Motor neuron (in vitro differentiated cells): Measurements from ENCODE around the gene MRPS27. TPM values are rescaled to one million over a fixed set of nuclear protein-coding genes. Genes with fewer than 3 reads are reported as not detected.

Experiments
- ATAC-seq, 8 experiments: fragments of 200-7000 bp; cut with Tn5 transposase; replicated peaks in 6 of 8; 2 replicates each; pipeline ENCODE4 v1.8.0; 2021; ENCODE audit warnings: mild to moderate bottlenecking in 8 of 8, moderate library complexity in 8 of 8
- H3K27ac ChIP-seq, 2 donors: fragments of 250-450 bp; sonication (Bioruptor Pico); 2 replicates each; pipeline ENCODE4 v1.9.0; 2021; ENCODE audit warnings: antibody characterized with exemption in 2 of 2, mild to moderate bottlenecking in 2 of 2, moderate library complexity in 1 of 2
- H3K4me1 ChIP-seq, 2 donors: fragments of 250-450 bp; sonication (Bioruptor Pico); replicated peaks in 1 of 2; 2 replicates each; pipeline ENCODE4 v1.6.1; 2021; ENCODE audit warnings: antibody characterized with exemption in 2 of 2, mild to moderate bottlenecking in 2 of 2, moderate library complexity in 1 of 2
- H3K4me3 ChIP-seq, 5 donors: fragments of 250-450 bp; sonication (Bioruptor Pico); 2 replicates each; pipeline ENCODE4 v1.9.0; 2021; ENCODE audit warnings: antibody characterized with exemption in 5 of 5, mild to moderate bottlenecking in 5 of 5, moderate library complexity in 4 of 5
- WGBS, 10 experiments: fragments of 450-650 bp; shearing (Covaris generic); methylation state at CpG; one replicate each; pipeline ENCODE4 v1.0.0; 2022; 5-methylcytosine and 5-hydroxymethylcytosine counted together
- in situ Hi-C, 9 experiments: fragments of 400-800 bp; cut with MboI; loops; one replicate each; pipeline ENCODE4 v1.15.0; 2021; ENCODE audit warnings: low sequenced_read_pairs in 9 of 9, low pct_unique_long_range_greater_than_20kb in 2 of 9; ENCODE audit not compliant: unreplicated experiment in 9 of 9
- total RNA-seq, 8 experiments: library from RNA; unstranded; fragments of 300-600 nt; gene quantifications; 2 replicates each; pipeline versions ENCODE4 v1.2.3 to v1.2.4, GENCODE V29; 2022

Gene MRPS27
- total RNA-seq, 8 experiments from 2014 or later = 37.5 to 93.7 (median 48.1) TPM

DNA sequence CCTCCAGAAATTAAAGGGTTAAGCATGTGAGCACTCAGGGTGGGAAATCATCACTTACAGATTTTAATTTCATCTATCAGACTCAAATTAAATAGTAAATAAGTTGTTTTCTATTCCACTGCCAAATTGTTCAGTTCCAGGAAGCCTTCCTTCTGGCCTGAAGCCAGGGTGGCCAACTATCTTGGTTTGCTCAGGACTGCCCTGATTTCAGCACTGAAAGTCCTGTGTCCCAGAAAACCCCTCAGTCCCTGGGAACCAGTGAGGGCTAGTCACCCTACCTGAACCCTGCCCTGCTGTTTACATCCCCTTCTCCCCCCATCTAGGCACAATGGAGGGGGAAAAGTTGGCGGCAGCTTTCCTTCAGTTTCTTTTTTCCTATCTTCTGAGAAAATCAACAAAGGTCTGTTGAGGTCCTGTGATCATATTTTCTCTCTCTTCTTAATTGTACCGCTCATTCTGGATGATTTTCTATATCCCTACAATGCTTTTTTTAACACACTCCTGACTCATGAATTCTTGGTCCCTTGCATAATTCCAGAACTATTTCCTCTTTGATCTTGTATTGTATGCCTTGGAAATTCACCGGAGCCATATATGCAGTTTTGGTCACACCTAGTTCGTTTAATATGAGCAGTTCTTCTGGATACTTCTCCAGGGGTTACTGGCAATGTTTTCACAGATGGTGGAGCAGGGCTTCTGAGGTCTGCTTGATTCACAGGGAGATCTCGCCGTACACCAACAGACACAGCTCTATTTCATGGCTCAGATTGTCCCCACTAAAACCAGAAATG, 109.0 kb downstream of the MRPS27 start:
- 0 to 100% (median 61%) methylated on average over 1 to 6 of the region's 6 CpGs for WGBS, 10 experiments
- peaks cover 0 to 5% of the 10 kb centered on the region in 2 donors for H3K4me1 ChIP-seq
- in situ Hi-C loops = no loop called here
- peak in 7 of 8 experiments; percentile 24 to 83 (median 37) for ATAC-seq
- H3K4me3 ChIP-seq = no peak overlapping the region
- H3K27ac ChIP-seq = no peak overlapping the region

DNA sequence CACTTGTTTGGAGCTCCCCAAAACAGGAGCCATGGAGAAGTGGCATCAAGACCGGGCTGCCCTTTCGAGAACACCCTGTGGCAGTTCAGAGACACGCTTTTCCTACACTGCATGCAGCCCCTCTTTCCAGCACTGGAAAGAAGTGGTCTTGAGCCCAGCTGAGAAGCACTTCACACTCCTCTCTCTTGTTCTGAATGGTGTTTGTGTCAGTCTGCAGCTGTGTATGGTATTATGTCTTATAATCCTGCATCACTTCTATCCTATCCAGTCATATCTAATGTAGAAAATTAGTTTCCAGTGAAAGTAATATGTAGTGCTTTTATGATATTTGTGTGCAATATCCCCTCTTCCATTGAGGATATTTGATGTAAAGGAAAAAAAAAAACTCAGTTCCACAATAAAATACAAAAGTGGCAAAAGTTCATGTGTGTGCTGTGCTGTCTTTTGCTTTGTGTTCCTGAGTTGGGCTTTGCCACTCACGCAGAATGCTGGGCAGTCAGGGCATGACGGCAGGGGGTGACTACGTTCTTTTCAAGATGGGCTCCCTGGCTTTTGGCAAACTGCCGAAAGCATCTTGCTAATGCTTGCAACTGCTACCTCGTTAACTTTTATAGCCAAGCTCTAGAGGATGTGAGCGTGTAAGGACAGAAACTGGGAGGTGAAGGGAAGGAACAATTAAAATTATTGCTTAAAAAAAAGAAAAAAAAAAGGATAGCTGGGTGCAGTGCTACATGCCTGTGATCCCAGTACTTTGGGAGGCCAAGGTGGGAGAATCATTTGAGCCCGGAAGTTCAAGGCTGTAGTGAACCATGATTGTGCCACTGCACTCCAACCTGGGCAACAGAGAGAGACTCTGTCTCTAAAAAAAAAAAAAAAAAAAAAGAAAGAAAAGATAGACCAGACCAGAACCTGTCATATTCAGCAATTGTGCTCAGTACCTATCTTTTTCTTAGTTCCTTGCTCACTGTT, 110.6 kb downstream of the MRPS27 start:
- H3K4me1 ChIP-seq = peaks cover 0 to 5% of the 10 kb centered on the region in 2 donors
- in situ Hi-C loops = no loop called here
- no peak overlapping the region for H3K4me3 ChIP-seq
- peak in 4 of 8 experiments; percentile 17 to 38 (median 33) for ATAC-seq
- WGBS, 10 experiments = 46 to 92% (median 63%) methylated on average over 1 to 10 of the region's 10 CpGs
- H3K27ac ChIP-seq = no peak overlapping the region

DNA sequence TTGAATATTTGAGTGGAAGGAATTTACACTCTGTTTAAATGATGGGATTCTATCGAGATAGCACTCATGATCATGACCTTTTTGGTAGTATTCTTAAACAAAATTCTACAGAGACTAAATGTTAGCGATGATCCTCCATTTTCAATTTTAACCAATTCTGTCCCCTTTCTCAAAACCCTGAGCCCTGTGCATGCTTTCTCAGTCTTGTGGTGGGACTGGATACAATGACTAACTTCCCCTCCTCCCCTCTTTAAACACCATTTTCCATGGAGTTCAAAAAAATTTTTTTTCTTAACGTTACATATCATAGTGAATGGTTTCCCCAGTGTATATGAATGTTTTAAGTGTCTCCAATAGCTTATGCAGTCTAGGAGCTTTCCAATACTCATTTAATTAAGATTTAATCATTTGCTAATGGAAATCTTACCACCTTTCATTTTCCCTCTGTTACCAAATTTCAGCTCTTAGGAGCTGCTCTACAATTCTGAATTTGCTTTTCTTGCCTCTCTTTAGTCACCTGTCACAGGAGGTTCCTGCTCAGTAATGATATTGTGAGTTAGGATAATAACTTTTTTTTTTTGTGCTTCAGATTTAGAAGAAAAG, 111.6 kb downstream of the MRPS27 start:
- WGBS, 10 experiments = 50 to 100% (median 93%) methylated on average over 1 to 3 of the region's 3 CpGs
- peaks cover 0 to 5% of the 10 kb centered on the region in 2 donors for H3K4me1 ChIP-seq
- H3K27ac ChIP-seq = no peak overlapping the region
- in situ Hi-C loops = no loop called here
- H3K4me3 ChIP-seq = no peak overlapping the region
- ATAC-seq = no peak

DNA sequence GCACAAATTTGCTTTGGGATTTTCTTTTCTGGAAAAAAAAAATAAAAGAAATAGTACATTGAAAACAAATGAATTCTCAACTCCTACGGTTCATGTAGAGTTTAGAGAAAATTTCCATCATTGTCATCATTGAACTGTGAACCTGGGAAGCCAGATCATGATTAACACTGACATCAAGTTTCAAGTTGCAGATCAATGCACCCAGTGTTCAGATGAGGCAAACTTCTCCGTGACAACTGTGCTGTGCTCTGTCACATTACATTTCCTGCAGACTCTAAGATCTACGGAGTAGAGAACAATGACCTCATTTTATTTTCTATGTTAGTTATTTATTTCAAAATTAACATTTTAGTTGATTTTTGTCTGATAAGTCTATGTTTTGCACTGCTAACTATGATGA, 113.0 kb downstream of the MRPS27 start:
- peaks cover 0 to 10% of the 10 kb centered on the region in 2 donors for H3K4me1 ChIP-seq
- WGBS, 10 experiments = 79 to 100% (median 88%) methylated on average over 1 to 3 of the region's 3 CpGs; no CpG with 5 or more reads in 1 of the 10 experiments
- in situ Hi-C loops = no loop called here

GRCh38 chr5:72206160-72206559, 113.9 kb downstream of the MRPS27 start:
- Histone ChIP-seq H3K4me1 (peaks cover 0 to 10% of the 10 kb centered on the region in 2 donors), H3K4me3 (no peak overlapping the region), H3K27ac (no peak overlapping the region)
- 67 to 100% (median 93%) methylated on average over 1 to 3 of the region's 3 CpGs; no CpG with 5 or more reads in 4 of the 10 experiments for WGBS, 10 experiments
- in situ Hi-C loops = no loop called here
- ATAC-seq = no peak

More for the DNA sequence above, 113.0 kb downstream of the MRPS27 start:
- Histone ChIP-seq H3K27ac (no peak overlapping the region), H3K4me3 (no peak overlapping the region)
- ATAC-seq = no peak

- H3K27ac ChIP-seq = no peak overlapping the region
Measured at GRCh38 chr5:72205431-72206009, 114.5 kb downstream of the MRPS27 start.

DNA sequence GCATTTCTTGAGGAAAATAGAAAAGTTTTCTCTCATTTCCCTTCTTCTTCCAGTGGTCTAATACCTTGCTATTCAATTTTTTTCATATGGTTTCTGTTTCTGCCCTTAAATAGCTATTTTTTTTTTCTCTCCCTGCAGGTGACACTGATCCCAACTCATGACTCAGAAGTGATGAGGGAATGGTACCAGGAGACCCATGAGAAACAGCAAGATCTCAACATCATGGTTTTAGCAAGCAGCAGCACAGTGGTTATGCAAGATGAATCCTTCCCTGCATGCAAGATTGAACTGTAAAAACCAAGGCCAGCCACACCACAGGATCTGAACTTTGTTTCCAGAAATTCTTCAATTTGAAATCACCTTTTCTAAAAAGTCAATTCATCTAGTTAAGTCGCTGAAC, 115.1 kb downstream of the MRPS27 start:
- Histone ChIP-seq H3K27ac (no peak overlapping the region), H3K4me1 (peaks cover 0 to 5% of the 10 kb centered on the region in 2 donors), H3K4me3 (no peak overlapping the region)
- ATAC-seq = no peak
- WGBS, 10 experiments = 86 to 100% (median 100%) methylated on average over 1 of the region's 1 CpG; no CpG with 5 or more reads in 2 of the 10 experiments
- in situ Hi-C loops = no loop called here

More at GRCh38 chr5:72205431-72206009, 114.5 kb downstream of the MRPS27 start:
- Histone ChIP-seq H3K4me3 (no peak overlapping the region), H3K4me1 (peaks cover 0 to 8% of the 10 kb centered on the region in 2 donors)
- WGBS, 10 experiments = 83 to 100% (median 99%) methylated on average over 1 to 3 of the region's 3 CpGs
- in situ Hi-C loops = no loop called here
- ATAC-seq = peak in 2 of 8 experiments; percentile 57 to 66

GRCh38 chr5:72203251-72203845, 116.7 kb downstream of the MRPS27 start:
- WGBS, 10 experiments = 60 to 100% (median 80%) methylated on average over 1 to 6 of the region's 8 CpGs; no CpG with 5 or more reads in 3 of the 10 experiments
- peaks cover 0 to 5% of the 10 kb centered on the region in 2 donors for H3K4me1 ChIP-seq
- H3K4me3 ChIP-seq = no peak overlapping the region
- ATAC-seq = peak in 2 of 8 experiments; percentile 9 to 27
- H3K27ac ChIP-seq = no peak overlapping the region
- in situ Hi-C loops = no loop called here

GRCh38 chr5:72202331-72202825, 117.7 kb downstream of the MRPS27 start:
- ATAC-seq = no peak

DNA sequence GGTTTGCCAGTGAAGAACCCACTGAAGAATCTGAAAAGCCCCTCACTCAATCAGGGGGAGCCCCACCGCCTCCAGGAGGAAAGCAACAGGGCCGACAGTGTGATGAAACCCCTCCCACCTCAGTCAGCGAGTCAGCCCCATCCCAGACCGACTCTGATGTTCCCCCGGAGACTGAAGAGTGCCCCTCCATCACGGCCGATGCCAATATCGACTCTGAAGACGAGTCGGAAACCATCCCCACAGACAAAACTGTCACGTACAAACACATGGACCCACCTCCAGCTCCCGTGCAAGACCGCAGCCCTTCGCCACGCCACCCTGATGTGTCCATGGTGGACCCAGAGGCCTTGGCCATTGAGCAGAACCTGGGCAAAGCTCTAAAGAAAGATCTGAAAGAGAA, 120.4 kb downstream of the MRPS27 start:
- ATAC-seq = no peak
- peaks cover 0 to 5% of the 10 kb centered on the region in 2 donors for H3K4me1 ChIP-seq
- H3K4me3 ChIP-seq = no peak overlapping the region
- no peak overlapping the region for H3K27ac ChIP-seq
- WGBS, 10 experiments = 93 to 100% (median 98%) methylated on average over 1 to 11 of the region's 15 CpGs; no CpG with 5 or more reads in 4 of the 10 experiments
- in situ Hi-C loops = no loop called here

More at GRCh38 chr5:72202331-72202825, 117.7 kb downstream of the MRPS27 start:
- Histone ChIP-seq H3K27ac (no peak overlapping the region), H3K4me3 (no peak overlapping the region), H3K4me1 (peaks cover 0 to 5% of the 10 kb centered on the region in 2 donors)
- in situ Hi-C loops = no loop called here
- 20 to 100% (median 94%) methylated on average over 1 to 3 of the region's 3 CpGs for WGBS, 10 experiments

DNA sequence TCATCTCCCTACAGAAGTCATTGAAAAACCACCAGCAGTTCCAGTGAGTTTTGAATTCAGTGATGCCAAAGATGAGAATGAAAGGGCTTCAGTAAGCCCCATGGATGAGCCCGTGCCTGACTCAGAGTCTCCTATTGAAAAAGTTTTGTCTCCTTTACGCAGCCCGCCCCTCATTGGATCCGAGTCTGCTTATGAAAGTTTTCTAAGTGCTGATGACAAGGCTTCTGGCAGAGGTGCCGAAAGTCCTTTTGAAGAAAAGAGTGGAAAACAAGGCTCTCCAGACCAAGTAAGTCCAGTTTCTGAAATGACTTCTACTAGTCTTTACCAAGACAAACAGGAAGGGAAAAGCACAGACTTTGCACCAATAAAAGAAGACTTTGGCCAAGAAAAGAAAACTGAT, 122.6 kb downstream of the MRPS27 start:
- H3K27ac ChIP-seq = no peak overlapping the region
- peaks cover 0 to 2% of the 10 kb centered on the region in 2 donors for H3K4me1 ChIP-seq
- no peak overlapping the region for H3K4me3 ChIP-seq
- ATAC-seq = no peak
- WGBS, 10 experiments = 93 to 100% (median 100%) methylated on average over 1 to 5 of the region's 5 CpGs; no CpG with 5 or more reads in 1 of the 10 experiments
- in situ Hi-C loops = no loop called here

DNA sequence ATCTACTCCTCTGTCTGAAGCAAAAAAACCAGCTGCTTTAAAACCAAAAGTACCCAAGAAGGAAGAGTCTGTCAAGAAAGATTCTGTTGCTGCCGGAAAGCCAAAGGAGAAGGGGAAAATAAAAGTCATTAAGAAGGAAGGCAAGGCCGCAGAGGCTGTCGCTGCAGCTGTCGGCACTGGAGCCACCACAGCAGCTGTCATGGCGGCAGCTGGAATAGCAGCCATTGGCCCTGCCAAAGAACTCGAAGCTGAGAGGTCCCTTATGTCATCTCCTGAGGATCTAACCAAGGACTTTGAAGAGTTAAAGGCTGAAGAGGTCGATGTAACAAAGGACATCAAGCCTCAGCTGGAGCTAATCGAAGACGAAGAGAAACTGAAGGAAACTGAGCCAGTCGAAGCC, 124.5 kb downstream of the MRPS27 start:
- in situ Hi-C loops = no loop called here
- H3K27ac ChIP-seq = no peak overlapping the region
- no peak for ATAC-seq
- 90 to 98% (median 96%) methylated on average over 2 to 10 of the region's 10 CpGs; no CpG with 5 or more reads in 1 of the 10 experiments for WGBS, 10 experiments
- H3K4me3 ChIP-seq = no peak overlapping the region
- H3K4me1 ChIP-seq = no peaks in the 10 kb centered on the region
